HEK293T (cell line): ENCODE results near the gene UCHL1.

ENCODE experiments used
- ARNT ChIP-seq: fragments of 450-650 bp; IDR thresholded peaks from 2 replicates; pipeline ENCODE4 v1.6.1; 2017; ENCODE audit warnings: mild to moderate bottlenecking
- BHLHE40 ChIP-seq: fragments of 450-650 bp; IDR thresholded peaks from 2 replicates; pipeline ENCODE4 v1.6.1; 2016; ENCODE audit warnings: mild to moderate bottlenecking, moderate library complexity, borderline replicate concordance
- ELF4 ChIP-seq: fragments of 450-650 bp; IDR thresholded peaks from 2 replicates; pipeline ENCODE4 v1.6.1; 2017; ENCODE audit warnings: antibody characterized with exemption
- FOXK2 ChIP-seq: fragments of 450-650 bp; IDR thresholded peaks from 2 replicates; pipeline ENCODE4 v1.6.1; 2016; ENCODE audit warnings: mild to moderate bottlenecking
- FOXM1 ChIP-seq: fragments of 450-650 bp; IDR thresholded peaks from 2 replicates; pipeline ENCODE4 v1.6.1; 2017; ENCODE audit warnings: mild to moderate bottlenecking, borderline replicate concordance
- HDGF ChIP-seq: fragments of 450-650 bp; IDR thresholded peaks from 2 replicates; pipeline ENCODE4 v1.6.1; 2017; ENCODE audit warnings: antibody characterized with exemption, borderline replicate concordance
- L3MBTL2 ChIP-seq: fragments of 450-650 bp; conservative IDR thresholded peaks from 2 replicates; pipeline ENCODE4 v1.6.1; 2016; ENCODE audit warnings: mild to moderate bottlenecking
- LEF1 ChIP-seq: fragments of 450-650 bp; IDR thresholded peaks from 2 replicates; pipeline ENCODE4 v1.6.1; 2017; ENCODE audit warnings: mild to moderate bottlenecking, borderline replicate concordance
- NFRKB ChIP-seq: fragments of 450-650 bp; IDR thresholded peaks from 2 replicates; pipeline ENCODE4 v1.6.1; 2016; ENCODE audit warnings: mild to moderate bottlenecking, moderate library complexity
- SP1 ChIP-seq: fragments of 450-650 bp; IDR thresholded peaks from 2 replicates; pipeline ENCODE4 v1.6.1; 2017
- SUZ12 ChIP-seq: fragments of 450-650 bp; IDR thresholded peaks from 2 replicates; pipeline ENCODE4 v1.6.1; 2016; ENCODE audit warnings: mild to moderate bottlenecking
- TARDBP ChIP-seq: fragments of 450-650 bp; IDR thresholded peaks from 2 replicates; pipeline ENCODE4 v1.6.1; 2016
- TF ChIP-seq, protein P1 (sequence below): fragments of 450-650 bp; IDR thresholded peaks from 2 replicates; pipeline ENCODE4 v1.6.1; 2016

DNA sequence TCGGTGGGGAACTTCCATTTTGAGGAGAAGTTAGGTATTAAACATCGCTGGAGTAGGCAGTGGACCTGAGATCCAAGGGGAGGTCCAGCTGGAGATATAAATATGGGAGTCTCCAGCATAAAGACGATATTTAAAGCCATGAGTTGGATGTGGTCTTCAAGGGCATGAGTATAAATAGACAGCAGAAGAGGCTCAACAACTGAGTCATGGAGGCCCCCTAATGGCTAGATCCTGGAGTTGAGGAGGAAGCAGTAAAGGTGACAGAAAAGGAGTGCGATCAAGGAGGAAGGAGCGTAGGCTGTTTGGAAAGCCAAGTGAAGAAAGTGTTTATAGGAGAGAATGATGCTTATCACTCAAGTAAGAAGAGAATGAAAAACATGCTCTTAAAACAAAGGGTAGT, 24.3 kb upstream of the UCHL1 start:
- TF ChIP-seq FOXK2 (no peak), SP1 (no peak), ARNT (no peak), HDGF (no peak), SUZ12 (no peak), NFRKB (no peak), ELF4 (no peak), FOXM1 (no peak), BHLHE40 (no peak), L3MBTL2 (no peak), TARDBP (no peak), LEF1 (no peak)
- TF ChIP-seq, protein P1, sequence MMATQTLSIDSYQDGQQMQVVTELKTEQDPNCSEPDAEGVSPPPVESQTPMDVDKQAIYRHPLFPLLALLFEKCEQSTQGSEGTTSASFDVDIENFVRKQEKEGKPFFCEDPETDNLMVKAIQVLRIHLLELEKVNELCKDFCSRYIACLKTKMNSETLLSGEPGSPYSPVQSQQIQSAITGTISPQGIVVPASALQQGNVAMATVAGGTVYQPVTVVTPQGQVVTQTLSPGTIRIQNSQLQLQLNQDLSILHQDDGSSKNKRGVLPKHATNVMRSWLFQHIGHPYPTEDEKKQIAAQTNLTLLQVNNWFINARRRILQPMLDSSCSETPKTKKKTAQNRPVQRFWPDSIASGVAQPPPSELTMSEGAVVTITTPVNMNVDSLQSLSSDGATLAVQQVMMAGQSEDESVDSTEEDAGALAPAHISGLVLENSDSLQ: no peak
